ENCODE data around the gene BID. TPM values are rescaled to one million over a fixed set of nuclear protein-coding genes. Genes with fewer than 3 reads are reported as not detected.

Gene BID
- total RNA-seq, 2 donors from 2014 or later: 18.1 to 21.0 TPM

DNA sequence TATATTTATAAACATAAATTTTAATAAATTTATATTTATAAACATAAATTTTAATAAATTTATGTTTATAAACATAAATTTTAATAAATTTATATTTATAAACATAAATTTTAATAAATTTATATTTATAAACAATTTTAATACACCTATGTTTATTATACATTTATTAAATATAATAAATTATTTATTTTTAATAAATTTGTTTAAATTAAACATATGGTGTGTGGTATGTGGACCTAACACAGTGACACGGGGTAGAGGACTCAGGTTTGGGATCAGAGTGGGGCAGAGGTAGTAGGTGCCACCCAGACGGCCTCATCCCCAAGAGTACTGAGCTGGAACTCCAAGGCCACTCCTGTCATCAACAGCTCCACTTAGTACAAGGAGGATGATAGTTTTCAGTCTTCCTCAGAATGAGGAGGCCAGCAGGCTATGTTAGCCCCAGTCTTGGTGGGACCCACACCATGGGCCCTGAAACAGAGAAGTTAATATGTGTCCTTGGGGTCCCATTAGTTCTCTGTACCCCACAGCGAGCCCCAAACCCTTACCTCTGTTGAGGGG is 46.7 kb upstream of the BID start:
- Histone ChIP-seq H3K4me1 (replicated peaks) (no peaks in the 10 kb centered on the region), H3K9me3 (no peaks in the 10 kb centered on the region), H3K27ac (no peak overlapping the region), H3K4me3 (no peak overlapping the region), H3K27me3 (replicated peaks; ENCODE audit: insufficient read depth) (no peaks in the 10 kb centered on the region), H3K36me3 (peaks cover 3 to 16% of the 10 kb centered on the region in 2 donors)
- 86% methylated on average over 3 of the region's 3 CpGs for WGBS
- no peak for DNase-seq (ENCODE audit: low spot score)
- intact Hi-C loops (cut with DNase I): no loop called here
- TF ChIP-seq POLR2A (IDR thresholded peaks at IDR 0.05): no peak
- TF ChIP-seq, protein P1, sequence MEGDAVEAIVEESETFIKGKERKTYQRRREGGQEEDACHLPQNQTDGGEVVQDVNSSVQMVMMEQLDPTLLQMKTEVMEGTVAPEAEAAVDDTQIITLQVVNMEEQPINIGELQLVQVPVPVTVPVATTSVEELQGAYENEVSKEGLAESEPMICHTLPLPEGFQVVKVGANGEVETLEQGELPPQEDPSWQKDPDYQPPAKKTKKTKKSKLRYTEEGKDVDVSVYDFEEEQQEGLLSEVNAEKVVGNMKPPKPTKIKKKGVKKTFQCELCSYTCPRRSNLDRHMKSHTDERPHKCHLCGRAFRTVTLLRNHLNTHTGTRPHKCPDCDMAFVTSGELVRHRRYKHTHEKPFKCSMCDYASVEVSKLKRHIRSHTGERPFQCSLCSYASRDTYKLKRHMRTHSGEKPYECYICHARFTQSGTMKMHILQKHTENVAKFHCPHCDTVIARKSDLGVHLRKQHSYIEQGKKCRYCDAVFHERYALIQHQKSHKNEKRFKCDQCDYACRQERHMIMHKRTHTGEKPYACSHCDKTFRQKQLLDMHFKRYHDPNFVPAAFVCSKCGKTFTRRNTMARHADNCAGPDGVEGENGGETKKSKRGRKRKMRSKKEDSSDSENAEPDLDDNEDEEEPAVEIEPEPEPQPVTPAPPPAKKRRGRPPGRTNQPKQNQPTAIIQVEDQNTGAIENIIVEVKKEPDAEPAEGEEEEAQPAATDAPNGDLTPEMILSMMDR (IDR thresholded peaks at IDR 0.05): no peak
- TF ChIP-seq POLR2AphosphoS5 (IDR thresholded peaks at IDR 0.05): no peak

GRCh38 chr22:17818649-17819048 is 44.4 kb upstream of the BID start:
- H3K27me3 ChIP-seq (replicated peaks; ENCODE audit: insufficient read depth): no peaks in the 10 kb centered on the region
- intact Hi-C loops (cut with DNase I): no loop called here
- no peak overlapping the region for H3K4me3 ChIP-seq
- DNase-seq (ENCODE audit: low spot score): no peak
- TF ChIP-seq POLR2AphosphoS5 (IDR thresholded peaks at IDR 0.05) (no peak), POLR2A (IDR thresholded peaks at IDR 0.05) (no peak)
- TF ChIP-seq, protein P1 (IDR thresholded peaks at IDR 0.05): no peak
- H3K27ac ChIP-seq: no peak overlapping the region
- H3K36me3 ChIP-seq: peaks cover 0 to 17% of the 10 kb centered on the region in 2 donors
- no peaks in the 10 kb centered on the region for H3K4me1 ChIP-seq (replicated peaks)
- 93% methylated on average over 14 of the region's 14 CpGs for WGBS
- H3K9me3 ChIP-seq: no peaks in the 10 kb centered on the region

DNA sequence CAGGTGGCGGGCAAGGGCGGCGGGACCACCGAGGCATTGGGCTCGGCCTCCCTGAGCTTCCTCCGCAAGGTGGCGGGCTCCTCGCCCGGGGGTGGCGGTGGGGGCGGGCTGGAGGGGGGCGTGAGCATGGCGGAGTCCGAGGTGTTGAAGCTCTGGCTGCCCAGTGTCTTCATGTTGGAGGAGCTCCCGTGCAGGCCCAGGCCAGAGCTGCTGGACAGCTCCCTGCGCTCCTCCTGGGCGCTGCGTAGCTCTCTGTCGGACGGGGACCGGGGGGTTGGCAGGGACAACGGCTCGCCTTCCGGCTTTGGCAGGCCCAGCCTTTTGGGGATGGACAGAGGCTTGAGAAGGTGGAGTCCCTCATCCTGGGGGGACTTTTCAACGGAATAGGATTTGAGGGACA is 43.9 kb upstream of the BID start:
- no peak for TF ChIP-seq POLR2A (IDR thresholded peaks at IDR 0.05)
- TF ChIP-seq, protein P1 (IDR thresholded peaks at IDR 0.05): no peak
- TF ChIP-seq POLR2AphosphoS5 (IDR thresholded peaks at IDR 0.05): no peak
- H3K27ac ChIP-seq: no peak overlapping the region
- H3K27me3 ChIP-seq (replicated peaks; ENCODE audit: insufficient read depth): no peaks in the 10 kb centered on the region
- H3K4me1 ChIP-seq (replicated peaks): no peaks in the 10 kb centered on the region
- peaks cover 0 to 17% of the 10 kb centered on the region in 2 donors for H3K36me3 ChIP-seq
- intact Hi-C loops (cut with DNase I): no loop called here
- DNase-seq (ENCODE audit: low spot score): no peak
- 89% methylated on average over 13 of the region's 25 CpGs for WGBS
- H3K9me3 ChIP-seq: no peaks in the 10 kb centered on the region
- H3K4me3 ChIP-seq: no peak overlapping the region

DNA sequence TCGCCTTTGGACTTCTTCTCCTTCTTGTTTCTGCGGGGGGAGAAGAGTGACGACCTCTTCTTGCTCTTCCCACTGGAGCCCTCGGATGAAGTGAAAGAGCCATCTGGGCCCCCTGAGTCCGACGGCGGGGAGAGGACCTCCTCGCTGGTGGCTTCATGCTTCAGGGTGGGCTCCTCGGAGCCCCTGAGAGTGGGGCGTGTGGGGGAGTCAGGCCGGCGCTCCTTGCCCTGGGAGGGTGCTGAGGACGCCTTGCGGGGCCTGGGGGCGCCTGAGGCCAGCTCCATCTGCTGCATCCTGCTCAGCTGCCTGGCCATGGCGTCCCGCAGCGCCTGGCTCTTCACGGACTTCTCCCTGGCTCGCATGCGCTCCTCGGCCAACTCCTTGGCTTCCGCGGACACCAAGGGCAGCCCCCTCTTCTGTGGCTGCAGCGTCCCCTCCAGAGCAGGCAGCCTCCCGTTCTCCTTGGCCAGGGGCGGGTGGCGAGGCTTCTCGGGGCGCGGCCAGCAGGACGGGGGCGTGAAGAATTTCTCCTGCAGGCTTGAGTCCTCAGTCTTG is 43.3 kb upstream of the BID start:
- 93% methylated on average over 29 of the region's 33 CpGs for WGBS
- H3K4me1 ChIP-seq (replicated peaks): no peaks in the 10 kb centered on the region

More for the DNA sequence above, 43.3 kb upstream of the BID start:
- intact Hi-C loops (cut with DNase I): no loop called here
- TF ChIP-seq, protein P1 (IDR thresholded peaks at IDR 0.05): no peak
- no peak for TF ChIP-seq POLR2AphosphoS5 (IDR thresholded peaks at IDR 0.05)
- no peak for TF ChIP-seq POLR2A (IDR thresholded peaks at IDR 0.05)
- H3K27ac ChIP-seq: no peak overlapping the region
- no peak for DNase-seq (ENCODE audit: low spot score)
- no peaks in the 10 kb centered on the region for H3K27me3 ChIP-seq (replicated peaks; ENCODE audit: insufficient read depth)
- H3K36me3 ChIP-seq: peaks cover 0 to 17% of the 10 kb centered on the region in 2 donors
- H3K4me3 ChIP-seq: no peak overlapping the region
- H3K9me3 ChIP-seq: no peaks in the 10 kb centered on the region
